DMS53 (cell line): ENCODE results near the gene EVI5.
"Not testable (repeated sequence)": the region's sequence is repeated elsewhere in the genome, so short reads cannot be mapped to it uniquely, and the experiment has no call there.

Source experiments
- DNase-seq: peaks from one replicate; lab custom pipeline; 2025; lab: John Stamatoyannopoulos, UW

Gene EVI5

GRCh38 chr1:92690212-92690906 lies 94.5 kb downstream of the EVI5 start:
- no peak for DNase-seq

GRCh38 chr1:92679980-92680379 lies 104.9 kb downstream of the EVI5 start:
- DNase-seq, result no peak

GRCh38 chr1:92663775-92664174 lies 121.1 kb downstream of the EVI5 start:
- DNase-seq, result no peak

GRCh38 chr1:92662048-92662447 lies 122.9 kb downstream of the EVI5 start:
- no peak for DNase-seq

- no peak for DNase-seq
Measured at GRCh38 chr1:92657701-92658100, 127.2 kb downstream of the EVI5 start.

- peak; percentile 14 for DNase-seq
Measured at GRCh38 chr1:92655197-92655801, 129.6 kb downstream of the EVI5 start.

GRCh38 chr1:92653605-92654381 lies 131.1 kb downstream of the EVI5 start:
- peak; percentile 34 for DNase-seq

- not testable (repeated sequence) for DNase-seq
Measured at GRCh38 chr1:92640686-92641085, 144.2 kb downstream of the EVI5 start.

GRCh38 chr1:92638498-92638897 lies 146.4 kb downstream of the EVI5 start:
- DNase-seq, result no peak

- not testable (repeated sequence) for DNase-seq
Measured at GRCh38 chr1:92635203-92635602, 149.7 kb downstream of the EVI5 start.

- peak; percentile 65 for DNase-seq
Measured at GRCh38 chr1:92623187-92623778, 161.6 kb downstream of the EVI5 start.

- DNase-seq, result no peak
Measured at GRCh38 chr1:92619466-92620189, 165.3 kb downstream of the EVI5 start.

- DNase-seq, result no peak
Measured at GRCh38 chr1:92601044-92601443, 183.9 kb downstream of the EVI5 start.

- DNase-seq, result peak; percentile 52
Measured at GRCh38 chr1:92599184-92599583, 185.7 kb downstream of the EVI5 start.

- not testable (repeated sequence) for DNase-seq
Measured at GRCh38 chr1:92589361-92589760, 195.5 kb downstream of the EVI5 start.

- no peak for DNase-seq
Measured at GRCh38 chr1:92587445-92587844, 197.5 kb downstream of the EVI5 start.

GRCh38 chr1:92585831-92586230 lies 199.1 kb downstream of the EVI5 start:
- DNase-seq, result no peak

- not testable (repeated sequence) for DNase-seq
Measured at GRCh38 chr1:92584810-92585209, 200.1 kb downstream of the EVI5 start.

GRCh38 chr1:92583821-92584760 lies 200.8 kb downstream of the EVI5 start:
- DNase-seq, result no peak

GRCh38 chr1:92577261-92577895 lies 207.5 kb downstream of the EVI5 start:
- DNase-seq, result no peak
